GM21717 (cell line): ENCODE results near the gene COX6A1.
A peak's percentile ranks its signal among the peaks of the same experiment; 100 is the strongest.
"Not testable (repeated sequence)": the region's sequence is repeated elsewhere in the genome, so short reads cannot be mapped to it uniquely, and the experiment has no call there.

ENCODE experiments used
- ATAC-seq: cut with Tn5 transposase; IDR thresholded peaks from one replicate; pipeline ENCODE4 v1.9.1; 2021; ENCODE audit warnings: mild to moderate bottlenecking, moderate library complexity; ENCODE audit not compliant: unreplicated experiment

Gene COX6A1

DNA sequence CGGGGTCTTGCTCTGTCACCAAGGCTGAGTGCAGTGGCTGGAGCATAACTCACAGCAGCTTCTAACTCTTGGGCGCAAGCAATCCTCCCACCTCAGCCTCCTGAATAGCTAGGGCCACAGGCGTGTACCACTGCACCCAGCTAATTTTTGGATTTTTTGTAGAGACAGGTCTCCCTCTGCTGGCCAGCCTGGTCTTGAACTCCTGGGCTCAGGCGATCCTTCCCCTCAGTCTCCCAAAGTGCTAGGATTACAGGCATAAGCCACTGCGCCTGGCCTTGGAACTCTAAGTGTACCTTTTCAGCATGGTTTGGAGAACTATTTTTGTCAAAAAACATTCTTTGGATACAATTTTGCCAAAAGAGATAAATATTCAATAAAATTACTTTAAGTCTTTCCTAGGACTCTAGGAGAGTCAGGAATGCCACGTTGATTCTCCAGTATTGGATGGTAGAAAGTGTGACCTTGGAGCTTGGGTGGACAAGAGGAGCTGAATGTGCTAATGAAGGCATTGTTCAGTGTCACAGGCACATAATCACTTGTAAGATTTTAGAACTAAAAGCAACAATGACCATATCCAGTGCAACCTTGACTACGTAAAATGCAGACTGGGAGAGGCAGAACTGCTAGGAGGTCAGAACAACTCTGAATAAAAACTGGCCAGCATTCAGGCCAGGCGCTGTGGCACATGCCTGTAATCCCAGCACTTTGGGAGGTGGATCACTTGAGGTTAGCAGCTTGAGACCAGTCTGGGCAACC, 28.8 kb downstream of the COX6A1 start:
- ATAC-seq, result no peak

- ATAC-seq, result no peak
Observed at GRCh38 chr12:120467439-120467838, 29.5 kb downstream of the COX6A1 start.

- ATAC-seq, result peak; percentile 9
Observed at GRCh38 chr12:120468325-120468820, 30.5 kb downstream of the COX6A1 start.

- peak; percentile 27 for ATAC-seq
Observed at GRCh38 chr12:120468821-120469449, 31.0 kb downstream of the COX6A1 start.

DNA sequence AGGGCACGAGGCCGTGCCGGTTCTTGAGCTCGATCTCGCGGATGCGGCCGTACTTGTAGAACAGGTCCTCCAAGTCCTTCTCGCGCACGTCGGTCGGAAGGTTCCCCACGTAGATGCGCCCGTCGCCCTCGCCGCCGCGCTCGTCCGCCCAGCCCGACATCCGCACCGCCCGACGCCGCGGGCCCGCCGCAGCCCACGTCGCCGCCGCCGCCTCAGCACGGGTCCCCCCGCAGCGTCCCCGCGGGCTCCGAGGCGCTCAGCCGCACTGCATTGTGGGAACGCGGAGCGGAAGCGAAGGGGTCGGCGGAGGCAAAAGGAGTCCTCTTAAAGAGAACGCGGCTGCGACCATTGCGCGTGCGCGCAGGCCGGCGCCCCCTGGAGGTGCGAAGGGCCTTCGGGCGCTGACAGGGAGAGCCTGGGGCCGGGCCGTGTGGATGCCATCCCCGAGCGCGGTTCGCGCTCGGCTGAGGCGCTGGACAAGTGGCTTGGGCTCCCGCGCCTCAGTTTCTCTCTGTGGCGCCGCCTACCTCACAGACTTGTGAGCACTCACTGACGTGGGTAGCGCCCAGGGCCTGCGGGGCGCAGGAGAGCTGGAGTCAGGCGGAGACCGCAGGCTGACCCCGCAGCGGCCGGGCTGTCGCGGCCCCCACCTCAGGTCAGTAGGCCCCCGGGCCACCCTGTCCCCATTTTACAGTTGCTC, 31.7 kb downstream of the COX6A1 start, which contains the start of gene SRSF9:
SRSF9 (minus strand) TSS at position 299 of the 700 bp plus-strand sequence; CDS start at position 160, 139 bp downstream.
- peak; percentile 80 for ATAC-seq

DNA sequence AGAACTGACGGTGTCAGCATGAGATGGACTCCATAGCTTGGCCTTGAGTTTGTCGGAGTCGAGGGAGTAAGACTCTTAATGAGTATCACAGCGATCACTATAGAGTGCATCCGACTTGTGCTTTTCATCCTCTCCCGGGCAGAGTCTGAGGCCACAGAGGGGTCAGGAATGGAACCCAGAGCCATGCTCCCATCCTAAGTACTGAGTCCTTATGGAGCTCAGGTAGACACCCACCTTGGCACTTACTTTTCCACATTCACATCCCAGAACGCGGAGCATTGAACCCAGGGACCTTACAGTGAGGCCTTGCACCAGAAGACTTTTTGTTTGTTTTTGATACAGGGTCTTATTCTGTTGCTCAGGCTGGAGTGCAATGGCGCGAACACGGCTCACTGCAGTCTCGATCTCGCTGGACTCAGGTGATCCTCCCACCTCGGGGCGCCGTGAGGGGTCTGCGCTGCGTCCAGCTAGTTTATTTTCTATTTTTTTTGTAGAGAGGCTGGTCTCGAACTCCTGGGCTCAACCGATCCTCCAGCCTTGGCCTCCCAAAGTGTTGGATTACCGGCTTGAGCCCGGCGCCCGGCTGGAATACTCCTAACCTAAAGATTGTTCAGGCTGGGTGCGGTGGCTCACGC, 32.4 kb downstream of the COX6A1 start:
- peak; percentile 12 for ATAC-seq

GRCh38 chr12:120472521-120472920, 34.6 kb downstream of the COX6A1 start:
- no peak for ATAC-seq

DNA sequence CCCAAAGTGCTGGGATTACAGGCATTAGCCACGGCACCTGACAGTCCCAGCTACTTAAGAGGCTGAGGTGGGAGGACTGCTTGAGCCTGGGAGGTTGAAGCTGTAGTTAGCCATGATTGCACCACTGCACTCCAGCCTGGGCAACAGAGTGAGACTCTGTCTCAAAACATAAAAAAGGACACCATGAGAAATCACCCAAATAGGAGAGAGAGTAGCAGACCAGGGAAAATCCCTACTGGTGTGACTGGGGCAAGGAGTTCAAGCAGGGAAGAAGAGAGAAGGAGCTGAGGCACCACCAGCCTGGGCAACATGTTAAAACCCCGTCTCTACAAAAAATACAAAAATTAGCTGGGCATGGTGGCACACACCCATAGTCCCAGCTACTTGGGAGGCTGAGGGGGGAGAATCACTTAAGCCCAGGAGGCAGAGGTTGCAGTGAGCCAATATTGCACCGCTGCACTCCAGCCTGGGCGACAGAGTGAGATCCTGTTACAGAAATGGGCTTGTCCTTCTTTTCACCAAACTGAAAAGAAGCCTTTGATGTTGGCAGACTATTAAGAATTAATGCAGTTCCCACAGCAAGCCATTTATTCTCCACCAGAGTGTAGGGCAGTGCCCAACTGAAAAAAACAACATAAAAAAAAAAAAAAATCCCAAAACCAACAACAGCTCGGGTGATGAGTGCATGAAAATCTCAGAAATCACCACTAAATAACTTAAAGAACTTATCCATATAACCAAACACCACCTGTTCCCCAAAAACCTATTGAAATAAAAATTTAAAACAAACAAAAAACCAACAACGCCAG, 36.1 kb downstream of the COX6A1 start:
- ATAC-seq, result no peak

DNA sequence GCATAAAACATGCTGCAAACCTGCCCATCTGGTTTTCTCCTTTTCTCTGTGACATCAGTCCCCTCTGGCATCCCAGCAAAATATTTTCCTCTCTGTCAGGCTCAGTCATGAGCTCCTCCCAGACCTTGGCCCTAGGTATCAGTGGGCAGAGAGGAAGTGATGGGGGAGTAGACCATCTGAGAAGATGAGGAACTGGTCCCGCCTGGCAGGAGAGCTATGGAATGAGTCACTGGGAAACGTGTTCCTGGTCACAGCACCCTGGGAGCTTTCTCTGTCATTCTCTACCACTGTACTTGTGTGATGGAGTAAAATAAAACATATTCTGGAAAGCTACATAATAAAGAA, 36.7 kb downstream of the COX6A1 start:
- ATAC-seq, result no peak

DNA sequence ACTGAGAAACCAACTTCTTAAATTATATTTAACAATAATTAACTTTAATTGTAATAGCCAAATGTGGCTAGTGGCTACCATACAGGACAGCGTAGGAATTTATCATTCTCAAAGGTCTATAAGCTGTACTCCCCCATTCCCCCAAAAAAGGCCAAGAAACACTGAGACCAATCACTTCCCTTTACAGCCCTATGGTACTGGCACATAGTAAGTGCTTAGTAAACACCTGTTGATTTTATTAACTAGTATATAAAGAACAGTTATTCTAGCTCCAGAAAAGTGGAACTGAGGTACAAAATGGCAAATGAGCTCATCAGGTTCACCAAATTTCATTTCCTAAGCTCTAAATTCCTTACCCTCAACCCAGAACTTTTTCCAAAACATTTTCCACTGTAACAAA, 37.7 kb downstream of the COX6A1 start:
- ATAC-seq, result no peak

DNA sequence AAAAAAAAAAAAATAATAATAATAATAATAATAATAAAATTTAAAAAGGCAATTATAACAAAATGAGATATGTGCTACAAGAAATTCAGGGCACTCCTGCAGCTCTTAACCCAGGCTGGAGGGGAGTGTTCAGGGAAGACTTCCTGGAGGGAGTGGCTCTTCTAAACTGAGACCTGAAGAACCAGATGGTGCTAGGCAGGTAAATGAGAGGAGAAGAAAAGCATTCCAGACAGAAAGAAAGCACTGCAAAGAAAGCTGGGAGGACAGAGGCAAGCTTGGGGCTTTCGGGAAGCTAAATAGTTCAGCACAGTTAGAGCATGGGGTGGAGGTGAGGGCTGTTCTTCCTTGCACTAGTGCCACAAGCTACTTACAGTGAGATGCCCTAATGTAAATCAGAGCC, 41.5 kb downstream of the COX6A1 start:
- ATAC-seq, result no peak

- no peak for ATAC-seq
Observed at GRCh38 chr12:120480211-120480610, 42.3 kb downstream of the COX6A1 start.

- no peak for ATAC-seq
Observed at GRCh38 chr12:120481022-120481767, 43.3 kb downstream of the COX6A1 start.

DNA sequence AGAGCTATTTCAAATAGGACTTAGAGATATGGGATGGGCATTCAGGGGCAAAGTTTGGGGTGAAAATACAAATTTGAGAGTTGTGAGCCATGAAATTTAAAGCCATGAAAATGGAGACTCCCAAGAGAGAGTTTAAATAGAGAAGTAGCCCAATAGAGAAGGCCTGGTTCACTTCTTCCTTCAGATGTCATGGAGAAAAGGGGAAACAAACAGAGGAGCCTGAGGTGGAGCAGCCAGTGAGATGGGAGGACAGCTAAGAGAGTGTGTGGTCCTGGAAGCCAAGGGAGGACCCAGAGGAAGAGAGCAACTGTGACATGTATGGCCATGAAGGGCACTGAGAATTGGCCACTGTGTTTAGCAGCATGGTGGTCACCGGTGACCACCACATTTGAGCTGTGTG, 45.7 kb downstream of the COX6A1 start:
- no peak for ATAC-seq

DNA sequence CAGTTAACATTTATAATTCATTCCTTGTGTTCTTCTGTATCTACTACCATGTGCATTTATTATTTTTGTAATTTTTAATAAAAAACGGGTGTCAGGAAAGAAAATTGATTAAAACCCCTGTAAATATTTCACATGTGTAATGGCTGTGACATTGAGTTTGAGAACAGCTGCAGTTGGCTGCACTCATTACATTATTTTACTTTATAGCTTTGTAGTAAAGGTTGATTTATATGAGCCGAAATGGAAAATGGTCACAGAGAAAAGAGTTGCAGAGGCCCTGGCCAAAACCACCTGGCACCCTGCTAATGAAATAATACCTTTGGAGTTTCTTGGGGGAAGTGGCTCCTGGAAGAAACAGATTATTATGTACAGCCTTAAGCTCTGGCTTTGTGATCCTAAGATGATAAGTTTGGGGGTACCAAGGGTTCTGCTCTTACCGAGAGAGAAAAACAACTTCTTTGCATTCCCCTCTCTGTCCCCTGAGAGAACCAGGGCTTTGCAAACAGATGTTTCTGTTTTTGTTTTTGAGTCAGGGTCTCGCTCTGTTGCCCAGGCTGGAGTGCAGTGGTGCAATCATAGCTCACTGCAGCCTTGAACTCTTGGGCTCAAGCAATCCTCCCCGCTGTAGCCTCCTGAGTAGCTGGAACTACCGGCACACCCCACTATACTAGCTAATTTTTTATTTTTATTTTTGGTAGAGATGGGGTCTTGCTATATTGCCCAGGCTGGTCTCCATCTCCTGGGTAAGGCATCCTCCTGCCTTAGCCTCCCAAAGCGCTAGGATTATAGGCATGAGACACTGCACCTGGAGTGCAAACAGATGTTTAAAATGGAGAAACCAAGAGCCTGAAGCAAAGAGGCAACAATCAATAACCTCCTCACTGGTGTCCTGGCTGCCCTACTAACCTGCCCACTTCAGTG, 48.3 kb downstream of the COX6A1 start:
- ATAC-seq, result no peak

DNA sequence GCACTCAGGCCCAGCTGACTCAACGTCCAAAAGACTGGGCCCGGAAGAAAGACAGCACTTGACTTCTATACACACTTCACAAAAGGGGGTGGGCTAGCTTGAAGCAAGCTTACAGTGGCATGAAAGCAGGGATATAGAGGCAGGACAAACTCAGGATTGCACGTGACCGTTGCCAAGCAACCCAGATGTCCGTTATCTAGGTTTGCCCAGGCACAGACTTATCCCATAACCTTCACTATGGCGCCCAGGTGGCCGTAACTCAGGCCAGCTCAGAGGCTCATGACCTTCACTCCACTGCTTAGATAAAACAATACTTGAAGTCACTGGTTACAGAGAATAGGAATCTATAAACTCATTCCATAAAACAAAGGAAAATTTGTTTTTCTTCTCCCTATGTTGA, 49.6 kb downstream of the COX6A1 start:
- not testable (repeated sequence) for ATAC-seq

GRCh38 chr12:120488057-120488640, 50.2 kb downstream of the COX6A1 start:
- no peak for ATAC-seq

DNA sequence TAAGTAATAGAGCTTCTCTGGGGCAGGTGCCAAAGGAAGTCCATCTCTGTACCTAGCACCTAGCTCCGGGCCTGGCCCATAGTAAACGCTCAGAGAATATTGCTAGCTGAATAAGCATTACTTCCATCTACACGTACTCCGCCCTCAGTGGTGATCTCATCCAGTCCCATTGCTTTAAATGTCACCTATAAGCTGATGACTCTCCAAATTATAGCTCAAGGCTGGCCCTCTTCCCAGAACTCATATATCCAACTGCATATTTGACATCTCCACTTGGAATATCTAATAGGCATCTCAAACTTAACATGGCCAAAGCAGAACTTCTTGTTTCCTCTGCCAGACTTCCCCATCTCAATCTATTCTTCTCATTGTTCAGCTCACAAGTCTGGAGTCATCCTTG, 51.1 kb downstream of the COX6A1 start:
- no peak for ATAC-seq
